SK-MEL-5 (cell line): ENCODE measurements around the gene ARL13B. TPM values are rescaled to one million over a fixed set of nuclear protein-coding genes. Genes with fewer than 3 reads are reported as not detected.
"Not testable (repeated sequence)": the region's sequence is repeated elsewhere in the genome, so short reads cannot be mapped to it uniquely, and the experiment has no call there.

Source experiments
- DNase-seq: peaks from one replicate; pipeline ENCODE4 v3.0.0-alpha.2; 2016; ENCODE audit warnings: low read depth, low spot score
- in situ Hi-C: cut with HindIII; loops from 2 replicates; pipeline ENCODE4 v1.10.0; 2016; ENCODE audit warnings: low sequenced_read_pairs, high pct_unique_total_duplicates, low pct_unique_long_range_greater_than_20kb
- polyA plus RNA-seq, 2 experiments: library from polyadenylated mRNA; depleted of rRNA; stranded (reverse); fragments of >200 nt; gene quantifications; 2 replicates each; pipeline ENCODE4 v1.2.3, GENCODE V29; 2015
- total RNA-seq: library from RNA; depleted of rRNA; stranded (reverse); fragments of >200 nt; shearing (Covaris generic); gene quantifications from 2 replicates; pipeline ENCODE4 v1.2.3, GENCODE V29; 2014; rRNA removed

The ARL13B gene
- total RNA-seq = 10.8 and 11.8 TPM in 2 replicates
- polyA plus RNA-seq (2015; cell fraction: cytosol; rRNA removed) = 7.1 and 11.0 TPM in 2 replicates
- polyA plus RNA-seq (2015; cell fraction: nucleus; rRNA removed) = 12.0 and 13.9 TPM in 2 replicates

DNA sequence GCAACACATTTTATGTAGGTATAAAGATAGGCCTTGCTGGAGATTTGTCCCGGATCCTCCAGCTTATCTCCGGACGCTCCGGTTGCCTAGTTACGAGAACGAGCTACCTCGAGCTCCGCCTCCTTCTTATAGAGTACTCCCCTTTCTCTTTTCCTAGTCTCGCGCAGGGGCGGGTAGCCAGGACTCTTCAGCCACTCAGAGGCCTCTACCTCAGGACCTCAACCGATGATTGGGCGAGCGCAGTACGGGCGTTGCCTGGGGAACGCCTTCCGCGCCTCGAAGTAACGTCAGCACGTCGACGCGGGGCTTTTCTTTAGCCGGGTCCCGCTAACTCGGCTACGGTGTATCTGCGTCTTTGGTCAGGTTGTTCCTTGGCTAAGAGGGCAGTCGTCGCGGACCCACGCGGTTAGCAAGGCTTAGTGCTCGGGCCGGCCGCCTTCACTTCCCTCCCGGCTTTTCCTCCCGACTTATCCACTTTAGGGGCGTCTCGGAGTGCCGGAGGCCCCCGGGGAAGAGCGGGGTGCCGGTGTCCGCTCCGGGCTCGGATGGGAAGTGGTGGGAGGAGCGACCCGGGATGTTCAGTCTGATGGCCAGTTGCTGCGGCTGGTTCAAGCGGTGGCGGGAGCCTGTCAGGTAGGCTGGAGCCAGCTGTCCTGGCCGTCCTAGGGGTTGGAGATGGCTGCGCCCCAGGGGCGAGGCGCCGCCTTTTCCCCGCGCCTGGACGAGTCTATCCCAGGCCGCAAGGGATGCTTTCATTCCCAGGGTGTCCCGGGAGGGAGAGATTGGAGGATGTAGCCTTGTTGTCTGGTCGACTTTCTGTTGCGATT lies at the start of gene ARL13B:
ARL13B (plus strand) TSS at position 306 of the 827 bp plus-strand sequence; CDS start at position 575, 269 bp downstream.
- DNase-seq = peak; percentile 99

DNA sequence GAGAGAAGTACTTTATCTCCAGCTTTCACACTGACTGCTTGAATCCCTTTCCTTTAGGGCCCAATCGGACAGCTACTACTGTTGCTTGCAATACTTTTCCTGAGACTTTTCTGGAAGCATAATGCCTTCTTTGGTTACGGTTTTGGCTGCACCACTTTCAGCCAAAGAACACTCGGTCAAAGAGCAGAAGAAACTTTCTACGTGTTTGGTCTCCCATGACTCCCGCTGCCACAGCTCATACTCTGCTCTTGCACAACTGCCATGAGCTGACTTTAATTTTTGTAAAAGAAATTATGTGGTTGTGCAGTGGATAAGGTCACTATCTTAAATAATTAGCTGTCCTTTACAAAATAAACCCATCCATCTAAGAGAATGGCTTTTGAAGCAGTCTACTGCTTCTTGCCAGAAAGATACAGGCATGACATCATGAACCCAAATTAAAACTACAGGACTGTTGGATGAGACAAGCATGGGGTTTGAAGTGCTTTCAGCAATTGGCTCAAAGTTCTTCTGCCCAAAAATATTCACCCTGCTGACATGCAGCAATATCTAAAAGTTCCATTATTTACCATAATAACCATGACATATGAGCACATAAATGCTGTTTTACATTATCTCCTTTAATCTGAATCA lies 48.2 kb upstream of the ARL13B start:
- in situ Hi-C loops = no loop called here
- DNase-seq = no peak

More for the DNA sequence above, at the start of gene ARL13B:
- in situ Hi-C loops = no loop called here

DNA sequence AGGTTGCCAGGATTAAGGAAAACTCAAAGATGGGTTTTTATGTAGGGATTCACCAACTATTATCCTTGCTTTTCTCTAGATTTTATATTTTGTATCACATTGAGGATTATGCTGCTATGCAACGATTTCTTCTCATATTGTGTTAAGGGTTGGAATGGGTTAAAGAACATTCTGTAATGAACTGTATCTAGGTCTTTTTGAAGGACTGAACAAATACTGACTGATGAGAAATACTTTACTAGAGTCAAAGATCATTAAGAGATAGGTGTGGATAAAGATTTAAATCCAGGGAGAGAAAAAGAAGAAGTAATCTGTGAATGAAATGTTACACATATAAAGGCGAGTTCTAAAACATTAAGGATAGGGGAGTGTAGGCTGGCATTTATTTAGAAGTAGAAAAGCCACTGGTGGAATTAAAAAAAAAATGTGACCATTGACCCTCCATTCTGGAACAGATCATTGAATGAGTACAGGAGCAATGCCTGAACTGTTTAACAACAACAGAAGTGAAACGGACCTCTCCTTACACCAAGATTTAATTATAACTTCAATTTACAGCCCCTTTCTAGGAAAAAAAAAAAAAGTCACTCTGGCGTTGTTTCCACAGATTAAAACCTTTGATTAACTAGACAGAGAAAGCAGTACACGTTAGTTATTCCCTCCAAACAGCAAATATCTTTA lies 45.4 kb upstream of the ARL13B start:
- no peak for DNase-seq

DNA sequence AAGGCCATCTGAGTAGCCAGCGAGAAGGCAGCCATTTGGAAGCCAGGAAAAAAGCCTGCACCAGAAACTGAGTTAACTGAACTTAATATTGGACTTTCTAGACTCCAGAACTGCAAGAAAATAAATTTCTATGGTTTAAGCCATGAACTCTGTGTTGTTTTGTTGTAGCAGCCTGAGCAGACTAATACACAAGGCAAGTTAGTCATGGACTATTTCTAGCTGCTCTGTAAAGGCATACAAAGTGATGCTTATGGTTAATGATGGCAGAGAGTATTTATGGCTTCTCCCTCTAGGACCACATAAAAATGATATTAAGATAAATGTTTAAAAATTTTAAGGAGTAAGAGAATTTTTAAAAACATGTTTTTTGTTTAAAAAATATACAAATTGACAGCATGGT lies 43.4 kb upstream of the ARL13B start:
- no peak for DNase-seq
- in situ Hi-C loops = no loop called here

More for the DNA sequence above, 45.4 kb upstream of the ARL13B start:
- in situ Hi-C loops = no loop called here

GRCh38 chr3:93937485-93937884 lies 42.5 kb upstream of the ARL13B start:
- in situ Hi-C loops, DNase-seq: not testable (repeated sequence)

DNA sequence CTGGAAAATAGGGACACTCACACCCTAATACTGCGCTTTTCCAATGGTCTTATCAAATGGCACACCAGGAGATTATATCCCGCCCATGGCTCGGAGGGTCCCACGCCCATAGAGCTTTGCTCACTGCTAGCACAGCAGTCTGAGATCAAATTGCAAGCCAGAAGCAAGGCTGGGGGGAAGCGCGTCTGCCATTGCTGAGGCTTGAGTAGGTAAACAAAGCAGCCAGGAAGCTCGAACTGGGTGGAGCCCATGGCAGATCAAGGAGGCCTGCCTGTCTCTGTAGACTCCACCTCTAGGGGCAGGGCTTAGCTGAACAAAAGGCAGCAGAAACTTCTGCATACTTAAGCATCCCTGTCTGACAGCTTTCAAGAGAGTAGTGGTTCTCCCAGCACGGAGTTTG lies 30.0 kb upstream of the ARL13B start:
- in situ Hi-C loops, DNase-seq: not testable (repeated sequence)

GRCh38 chr3:93961026-93961425 lies 18.9 kb upstream of the ARL13B start:
- peak; percentile 51 for DNase-seq
- in situ Hi-C loops = no loop called here

DNA sequence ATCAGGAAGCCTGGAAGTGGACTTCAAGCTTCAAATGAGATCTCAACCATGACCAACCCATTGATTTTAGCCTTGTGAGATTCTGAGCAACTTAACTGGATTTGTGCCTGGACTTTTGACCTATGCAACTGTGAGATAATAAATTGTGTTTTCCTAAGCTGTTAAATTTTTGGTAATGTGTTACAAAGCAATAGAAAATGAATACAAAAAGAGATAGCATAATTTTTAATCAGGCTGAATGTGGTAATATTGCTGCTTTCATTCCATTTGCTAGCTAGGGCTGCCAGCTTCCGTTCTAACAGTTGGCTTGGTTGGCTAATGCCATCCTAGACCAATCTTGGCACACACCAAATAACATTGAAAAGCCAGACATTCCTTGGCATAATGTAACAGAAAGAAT lies 18.5 kb upstream of the ARL13B start:
- no peak for DNase-seq
- in situ Hi-C loops = no loop called here

DNA sequence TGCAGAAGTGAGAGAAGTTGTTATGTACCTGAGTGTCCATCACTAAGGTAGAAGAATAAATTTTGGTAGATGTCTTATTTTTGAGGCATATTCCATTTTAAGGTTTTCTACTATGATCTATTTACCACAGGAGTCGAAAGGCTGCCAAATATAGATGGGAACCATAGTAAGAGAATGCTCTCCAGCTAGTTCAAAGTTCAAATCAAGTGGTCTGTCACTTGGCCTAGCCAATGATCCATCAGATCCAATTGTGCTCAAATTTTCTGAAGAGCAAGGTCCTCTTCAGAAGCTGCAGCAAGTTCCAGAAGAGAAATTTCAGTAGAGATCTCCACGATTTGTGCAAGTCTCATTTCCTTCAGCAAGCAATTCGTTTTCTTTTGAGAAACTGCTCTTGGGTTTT lies 17.2 kb upstream of the ARL13B start:
- no peak for DNase-seq
- in situ Hi-C loops = no loop called here

GRCh38 chr3:93965106-93965505 lies 14.8 kb upstream of the ARL13B start:
- DNase-seq, in situ Hi-C loops: not testable (repeated sequence)

GRCh38 chr3:93969443-93969842 lies 10.5 kb upstream of the ARL13B start:
- DNase-seq = peak; percentile 98
- in situ Hi-C loops = no loop called here

GRCh38 chr3:93969997-93970396 lies 10.0 kb upstream of the ARL13B start:
- DNase-seq = peak; percentile 12
- in situ Hi-C loops = no loop called here

GRCh38 chr3:93973131-93974126 lies 6.5 kb upstream of the ARL13B start, which contains the start of gene PROS1:
Gene PROS1, minus strand, starts transcription at chr3:93973896. Its CDS starts 147 bp downstream, at chr3:93973749.
- DNase-seq = peak; percentile 88
- in situ Hi-C loops = no loop called here

DNA sequence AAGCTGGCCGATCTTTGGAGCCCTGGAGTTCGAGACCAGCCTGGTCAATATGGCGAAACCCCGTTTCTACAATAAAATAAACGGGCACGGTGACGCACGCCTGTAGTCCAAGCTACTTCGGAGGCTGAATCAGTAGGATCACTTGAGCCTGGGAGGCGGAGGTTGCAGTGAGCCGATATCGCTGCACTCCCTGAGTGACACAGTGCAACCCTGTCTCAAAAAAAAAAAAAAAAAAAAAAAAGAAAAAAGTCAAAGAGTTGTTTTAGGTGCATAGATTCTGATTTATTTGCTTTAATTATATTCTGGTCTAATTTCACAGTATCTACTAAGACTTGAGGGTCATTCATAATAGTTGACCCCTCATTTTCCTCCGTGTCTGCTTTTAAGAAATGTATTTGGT lies 1.7 kb downstream of the ARL13B start:
- in situ Hi-C loops = no loop called here
- no peak for DNase-seq

- in situ Hi-C loops = no loop called here
- DNase-seq = no peak
Measured at GRCh38 chr3:93983408-93983807, 3.5 kb downstream of the ARL13B start.

DNA sequence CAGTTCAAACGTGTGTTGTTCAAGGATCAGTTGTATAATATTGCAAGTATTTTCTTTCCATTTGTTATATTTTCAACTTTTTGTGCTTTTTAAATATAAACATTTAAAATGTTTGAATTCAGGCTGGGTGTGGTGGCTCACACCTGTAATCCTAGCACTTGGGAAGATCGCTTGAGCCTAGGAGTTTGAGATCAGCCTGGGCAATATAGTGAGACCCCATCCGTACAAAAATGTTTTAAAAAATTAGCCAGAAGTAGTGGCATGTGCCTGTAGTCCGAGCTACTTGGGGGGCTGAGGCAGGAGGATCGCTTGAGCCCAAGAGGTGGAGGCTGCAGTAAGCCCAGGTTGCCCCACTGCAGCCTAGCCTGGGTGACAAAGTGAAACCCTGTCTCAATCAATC lies 4.7 kb downstream of the ARL13B start:
- no peak for DNase-seq
- in situ Hi-C loops = no loop called here

DNA sequence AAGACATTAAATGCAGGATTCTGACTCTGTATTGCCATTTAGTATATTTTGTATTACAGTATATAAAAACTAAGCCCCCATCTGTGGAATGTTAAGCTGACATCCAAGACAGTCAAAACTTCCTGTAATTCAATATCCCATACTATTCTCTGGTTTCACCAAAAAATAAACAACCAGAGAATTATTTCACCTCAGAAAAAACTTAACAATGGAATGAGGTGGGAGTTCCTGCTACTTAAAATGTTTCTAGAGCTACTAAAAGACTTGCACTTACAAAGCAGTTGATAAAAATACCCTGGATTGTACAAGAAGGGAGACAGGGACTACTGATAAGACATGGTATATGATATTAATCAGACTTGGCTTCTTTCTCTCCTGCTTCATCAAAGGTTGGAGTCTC lies 8.3 kb downstream of the ARL13B start:
- in situ Hi-C loops = no loop called here
- DNase-seq = no peak
